Measurements from ENCODE around the gene CTNNBL1.
"Not testable (repeated sequence)": the region's sequence is repeated elsewhere in the genome, so short reads cannot be mapped to it uniquely, and the experiment has no call there.

The CTNNBL1 gene

DNA sequence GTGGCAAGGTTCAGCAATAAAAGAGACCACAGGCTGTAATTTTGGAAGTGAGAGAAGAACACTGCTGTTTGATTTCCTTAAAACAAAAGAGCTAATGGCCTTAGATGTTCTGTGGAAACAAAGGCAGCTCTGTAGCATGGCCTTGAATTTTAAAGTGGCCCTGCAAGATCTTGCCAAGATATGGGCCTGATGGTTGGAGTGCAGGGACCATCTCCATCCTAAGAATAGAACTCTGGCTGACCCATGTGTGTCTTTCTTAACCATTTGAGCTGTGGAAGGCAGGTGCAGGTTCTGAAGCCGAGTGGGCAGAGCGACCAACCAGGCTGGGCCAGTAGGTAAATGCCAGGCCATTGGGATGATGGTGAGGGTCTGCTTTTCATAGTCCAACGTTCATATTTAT lies 135.3 kb downstream of the CTNNBL1 start:
- no peak for DNase-seq

DNA sequence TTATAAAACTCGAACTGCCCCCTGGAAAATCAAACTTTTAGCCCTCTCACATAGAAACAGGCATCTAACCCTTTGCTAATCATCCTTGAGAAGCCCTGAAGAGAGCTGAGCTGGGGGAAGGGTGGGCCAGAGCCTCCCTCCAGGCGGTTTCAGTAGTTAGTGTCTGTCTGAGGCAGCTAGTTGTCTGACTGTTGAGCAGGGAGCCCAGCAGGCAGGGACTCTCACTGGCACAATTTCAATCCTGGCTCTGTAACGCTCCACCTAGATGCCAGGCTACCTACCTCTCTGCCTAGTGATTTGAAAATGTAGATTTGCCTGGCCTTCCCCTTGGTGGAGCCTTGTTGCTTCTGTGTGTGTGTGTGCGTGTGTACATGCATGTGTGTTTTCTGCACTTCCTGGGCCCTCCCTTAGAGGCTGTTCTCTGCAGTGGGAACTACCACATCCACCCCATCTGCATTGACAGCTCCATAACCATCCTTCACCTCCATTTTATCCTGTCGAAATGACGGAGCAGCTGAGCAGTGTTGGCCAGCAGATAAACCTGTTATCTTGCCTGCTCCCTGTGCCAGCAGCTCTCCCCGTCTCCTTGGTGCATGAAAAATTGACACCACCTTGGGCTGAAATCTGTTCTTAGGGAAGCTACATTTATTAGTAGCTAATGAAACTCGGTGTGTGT lies 139.5 kb downstream of the CTNNBL1 start:
- DNase-seq = no peak

DNA sequence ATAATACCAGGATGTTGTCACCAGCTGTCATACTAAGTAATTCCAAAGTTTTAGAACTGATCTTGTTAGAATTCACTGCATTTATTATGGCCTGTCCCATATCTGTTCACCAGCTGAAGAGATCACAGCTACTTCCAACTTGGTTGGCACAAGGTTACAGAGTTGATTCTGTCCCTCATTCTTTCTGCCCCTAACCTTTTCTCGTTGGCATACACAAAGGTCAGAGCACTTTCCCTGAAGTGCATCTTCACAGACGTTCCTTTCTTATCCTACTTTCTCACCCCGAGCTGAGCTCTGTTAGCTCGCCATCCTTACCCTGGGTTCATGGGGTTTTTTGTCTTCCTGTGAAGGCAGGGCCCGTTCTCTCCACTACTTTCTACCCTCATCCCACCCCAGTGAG lies 143.1 kb downstream of the CTNNBL1 start:
- DNase-seq = no peak

DNA sequence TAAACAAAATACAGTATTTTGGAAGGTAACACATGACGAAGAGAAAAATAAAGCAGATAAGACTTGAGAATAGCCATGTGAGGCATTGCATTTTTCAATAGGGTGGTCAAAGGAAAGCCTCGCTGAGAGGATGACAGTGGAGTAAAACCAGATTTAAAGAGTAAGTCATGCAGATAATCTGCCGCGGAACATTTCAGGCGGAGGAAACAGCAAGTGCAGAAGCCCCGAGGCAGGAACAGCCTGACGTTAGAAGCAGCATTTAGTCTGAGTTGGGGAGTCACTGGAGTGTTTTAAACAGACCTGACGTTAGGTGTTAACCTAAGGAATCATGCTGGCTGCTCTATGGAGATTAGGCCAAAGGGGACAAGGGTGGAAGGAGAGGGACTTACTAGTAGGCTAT lies 144.1 kb downstream of the CTNNBL1 start:
- DNase-seq = no peak

DNA sequence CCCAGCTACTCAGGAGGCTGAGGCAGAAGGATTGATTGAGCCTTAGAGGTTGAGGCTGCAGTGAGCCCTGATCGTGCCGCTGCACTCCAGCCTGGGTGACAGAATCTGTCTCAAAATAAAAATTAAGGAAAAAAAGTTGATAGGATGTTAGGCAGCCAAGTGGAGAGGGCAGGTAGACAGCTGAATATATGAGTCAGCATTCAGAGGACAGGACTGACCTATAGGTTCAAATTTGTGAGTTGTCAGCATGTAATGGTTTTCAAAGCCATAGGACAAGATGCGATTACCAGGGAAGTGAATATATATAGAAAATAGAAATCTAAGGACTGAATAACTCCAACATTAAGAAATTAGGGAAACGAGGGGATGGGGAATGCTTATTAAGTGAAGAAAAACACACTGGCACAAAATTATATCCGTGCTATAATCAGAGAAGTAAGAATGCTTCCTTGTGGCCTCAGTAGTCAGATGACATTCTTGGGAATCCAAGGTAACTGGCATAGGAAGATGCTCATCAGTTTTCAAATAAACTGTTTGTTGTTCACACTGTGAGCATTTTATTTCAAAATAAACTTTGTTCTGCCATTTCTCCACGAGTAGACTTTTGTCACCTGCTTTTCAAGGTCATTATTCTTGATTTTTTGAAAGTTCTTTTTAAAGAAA lies 145.1 kb downstream of the CTNNBL1 start:
- DNase-seq = no peak

DNA sequence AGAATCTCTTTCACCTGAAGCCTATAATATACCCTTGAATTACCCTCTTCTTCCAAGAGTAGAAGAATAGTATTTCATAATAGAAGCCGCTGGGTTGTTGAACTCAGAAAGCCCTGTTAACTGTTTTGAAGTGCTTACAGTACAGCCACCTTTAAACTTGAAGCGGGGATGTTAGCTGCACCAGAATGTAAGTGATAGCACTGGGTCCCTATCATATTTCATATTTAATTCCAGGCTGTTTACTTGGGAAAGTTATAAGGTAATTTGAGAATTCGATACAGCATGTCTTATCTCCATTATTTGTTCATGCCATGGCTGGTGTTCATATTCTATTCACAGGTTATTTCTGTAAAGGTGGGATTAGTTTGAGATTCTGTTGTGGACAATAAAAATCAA lies 145.6 kb downstream of the CTNNBL1 start:
- peak; percentile 75 for DNase-seq

DNA sequence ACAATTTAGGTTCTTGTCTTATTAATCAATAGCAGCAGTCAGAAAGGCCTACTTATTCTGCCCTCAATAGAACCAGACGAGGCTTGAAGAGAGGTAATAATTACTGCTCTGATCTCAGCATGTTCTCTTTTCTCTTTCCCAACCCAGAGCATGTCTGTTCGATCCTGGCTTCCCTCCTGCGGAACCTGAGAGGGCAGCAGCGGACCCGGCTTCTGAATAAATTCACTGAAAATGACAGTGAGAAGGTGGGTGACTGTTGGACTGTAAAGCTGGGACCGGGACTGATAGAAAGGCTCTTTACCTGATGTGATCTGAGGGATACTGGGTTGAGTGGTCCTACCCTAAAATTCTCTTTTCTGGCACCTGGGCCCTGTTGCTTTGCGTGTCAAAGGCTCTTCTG lies 146.1 kb downstream of the CTNNBL1 start:
- DNase-seq = no peak

DNA sequence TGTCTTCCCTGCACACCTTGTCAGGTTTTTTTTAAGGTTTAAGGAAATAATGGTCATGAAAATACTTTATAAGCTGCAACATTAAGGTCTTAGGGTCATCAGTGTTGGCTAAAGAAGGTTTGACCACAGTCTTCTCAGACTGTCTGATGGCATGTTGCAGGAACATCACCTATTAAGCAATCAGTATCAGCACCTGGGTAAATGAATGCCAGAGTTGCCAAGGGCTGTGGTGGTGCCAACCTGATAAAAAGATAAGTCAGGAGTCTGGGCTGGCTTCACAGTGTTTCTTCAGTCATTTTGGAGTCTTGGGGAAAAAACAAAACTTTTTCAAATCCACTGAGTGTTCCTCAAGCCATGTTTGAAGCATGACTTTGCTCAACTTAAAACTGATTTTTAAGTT lies 147.6 kb downstream of the CTNNBL1 start:
- DNase-seq = no peak

DNA sequence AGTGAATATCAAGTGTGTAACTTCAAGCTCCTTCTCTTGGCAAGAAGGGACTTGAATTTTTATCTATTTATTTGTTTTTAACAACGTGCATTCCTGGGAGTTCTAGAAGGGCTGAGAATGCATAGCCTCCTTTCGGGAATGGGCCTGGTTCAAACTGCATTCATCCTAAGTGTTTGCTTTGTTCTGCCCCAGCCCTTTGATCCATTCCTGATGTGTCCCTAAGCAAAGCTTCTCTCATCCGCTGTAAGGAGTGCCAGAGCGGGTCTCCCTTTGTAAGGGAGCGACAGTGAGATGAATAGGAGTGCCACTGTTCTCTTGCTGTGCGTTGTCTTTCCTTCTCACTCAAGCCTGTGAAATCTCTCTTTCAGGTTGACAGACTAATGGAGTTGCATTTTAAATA lies 148.1 kb downstream of the CTNNBL1 start:
- DNase-seq = no peak

DNA sequence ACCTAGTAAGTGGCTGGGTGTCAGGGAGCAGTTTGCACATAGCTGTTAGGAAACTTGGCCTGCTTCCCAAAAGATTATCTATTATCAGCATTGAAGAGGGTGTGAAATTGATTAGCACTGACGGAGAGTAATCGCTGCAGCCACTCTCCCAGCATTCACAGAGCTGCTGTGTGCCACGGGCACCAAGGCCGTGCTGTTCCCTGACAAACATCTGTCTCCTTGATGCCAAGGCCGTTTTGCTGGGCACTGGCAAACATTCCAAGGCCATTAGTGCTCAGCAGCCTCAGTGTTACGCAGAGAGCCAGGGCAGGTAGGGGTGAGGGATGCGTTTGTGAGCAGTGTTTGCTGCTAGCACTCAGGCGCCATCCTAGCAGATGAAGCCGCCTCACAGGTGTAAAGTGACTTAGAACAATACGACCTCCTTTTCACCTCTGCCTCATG lies 151.4 kb downstream of the CTNNBL1 start:
- DNase-seq = peak; percentile 90

DNA sequence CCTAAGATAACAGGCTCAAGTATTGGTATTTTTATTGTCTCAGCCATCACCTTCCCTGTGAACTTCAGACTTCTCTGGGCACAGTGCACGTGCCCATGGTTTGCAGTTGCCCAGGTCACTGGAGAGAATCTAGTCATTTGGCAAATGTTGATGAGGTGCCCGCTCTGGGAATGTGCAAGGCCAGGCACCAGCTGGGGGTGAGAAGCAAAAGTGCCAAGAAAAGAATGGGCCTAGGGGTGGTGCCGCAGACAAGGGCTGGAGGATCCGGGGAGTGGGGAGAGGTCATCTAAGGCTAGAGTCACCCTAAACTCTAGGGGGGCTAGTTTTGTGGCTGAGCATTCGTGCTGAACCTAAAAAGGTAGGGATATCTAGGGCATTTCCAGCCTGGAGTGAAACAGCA lies 152.0 kb downstream of the CTNNBL1 start:
- DNase-seq = no peak

DNA sequence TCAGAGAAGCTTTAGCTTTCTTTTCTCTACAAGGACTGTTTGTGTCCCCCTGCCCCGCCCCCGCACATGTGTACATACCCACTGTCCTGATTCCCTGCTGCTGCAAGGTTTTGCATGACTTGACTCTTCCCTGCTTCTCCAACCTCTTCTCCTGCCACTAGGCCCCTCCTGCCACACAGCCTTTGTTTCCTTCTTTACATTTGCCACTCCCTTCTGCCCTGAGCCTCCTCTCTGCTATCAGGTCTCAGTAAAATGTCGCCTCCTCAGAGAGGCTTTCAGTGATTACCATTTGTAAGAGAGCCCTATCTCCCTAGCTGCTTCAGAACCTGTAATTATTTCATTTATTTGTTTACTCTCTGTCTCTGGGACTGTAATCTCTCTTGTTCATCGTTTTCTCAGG lies 152.7 kb downstream of the CTNNBL1 start:
- DNase-seq = peak; percentile 84

DNA sequence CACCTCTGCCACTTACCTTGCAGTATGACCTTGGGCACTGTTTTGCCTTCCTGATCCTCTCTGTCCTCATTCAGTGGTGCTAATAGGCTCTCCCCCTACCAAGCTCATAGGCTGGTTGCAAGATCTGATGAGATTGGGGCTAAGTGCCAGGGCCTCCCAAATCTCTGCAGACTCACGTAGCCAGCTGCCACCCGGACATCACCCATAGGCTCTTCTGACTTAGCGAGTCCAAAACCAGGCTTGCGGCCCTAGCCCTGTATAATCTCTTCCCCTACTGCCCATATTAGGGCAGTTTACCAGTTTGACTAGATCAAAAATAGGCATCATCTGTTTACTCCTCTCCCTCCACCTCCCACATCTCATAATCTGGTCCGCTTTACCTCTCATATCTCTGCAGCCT lies 154.9 kb downstream of the CTNNBL1 start:
- no peak for DNase-seq

DNA sequence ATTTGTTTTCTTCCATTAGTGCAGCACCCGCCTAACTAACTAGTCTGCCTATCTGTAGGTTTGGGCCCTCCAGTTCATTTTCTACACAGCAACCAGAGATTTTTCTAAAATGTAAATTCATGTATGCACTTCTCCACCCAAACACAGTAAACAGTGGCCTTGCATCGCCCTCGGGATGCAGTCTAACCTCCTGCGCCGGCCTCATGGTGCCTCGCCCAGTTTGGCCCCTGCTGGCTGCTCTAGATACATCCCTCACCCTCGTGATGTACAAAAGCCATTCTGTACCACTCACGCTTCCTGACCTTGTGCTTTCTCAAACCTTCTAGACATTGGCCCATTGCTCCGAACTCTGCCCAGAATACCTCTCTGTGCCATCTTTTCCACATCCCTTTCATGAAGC lies 155.3 kb downstream of the CTNNBL1 start:
- DNase-seq = no peak

DNA sequence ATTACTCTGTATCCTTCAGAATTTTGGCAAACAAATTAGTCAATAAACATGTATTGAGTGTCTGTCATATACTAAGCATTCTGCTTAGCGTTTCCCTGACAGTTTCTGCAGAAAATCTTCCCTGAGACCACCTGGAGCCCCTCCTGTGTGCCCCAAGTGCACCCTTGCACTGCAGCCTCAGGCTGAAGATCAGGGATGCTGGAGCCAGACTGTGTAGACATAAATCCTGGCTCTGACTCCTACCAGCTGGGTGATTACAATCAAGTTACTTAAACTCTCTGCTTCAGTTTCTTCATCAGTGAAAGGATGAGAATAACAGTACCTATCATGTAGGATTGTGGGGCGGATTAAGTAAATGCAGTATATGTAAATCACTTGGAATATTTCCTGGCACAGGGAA lies 155.7 kb downstream of the CTNNBL1 start:
- DNase-seq = no peak

DNA sequence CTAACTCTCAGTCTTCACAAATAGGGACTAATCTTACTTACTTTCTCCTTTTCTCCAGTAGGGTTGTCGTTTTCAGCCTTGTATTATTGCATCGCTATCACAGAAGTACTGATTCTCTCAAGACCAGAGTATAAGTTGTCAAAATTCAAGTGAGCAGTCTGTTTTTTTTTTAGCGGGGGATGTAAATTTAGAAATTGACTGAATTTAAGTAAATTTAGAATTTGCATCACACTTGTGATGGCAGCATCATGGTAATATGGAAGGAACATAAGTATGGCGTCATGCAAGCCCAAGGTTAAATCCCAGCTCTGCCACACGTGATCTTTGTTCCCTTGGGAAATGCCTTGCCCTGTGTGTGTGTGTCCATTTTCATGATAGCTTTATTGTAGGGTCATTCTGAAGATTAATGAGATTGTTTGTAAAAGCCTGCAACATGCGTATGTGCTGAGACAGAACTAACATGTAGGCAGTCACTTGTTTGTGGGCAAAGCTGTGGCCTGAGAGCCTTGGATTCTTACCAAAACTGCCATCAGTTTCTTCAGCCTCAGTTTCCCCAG lies 156.3 kb downstream of the CTNNBL1 start:
- no peak for DNase-seq

DNA sequence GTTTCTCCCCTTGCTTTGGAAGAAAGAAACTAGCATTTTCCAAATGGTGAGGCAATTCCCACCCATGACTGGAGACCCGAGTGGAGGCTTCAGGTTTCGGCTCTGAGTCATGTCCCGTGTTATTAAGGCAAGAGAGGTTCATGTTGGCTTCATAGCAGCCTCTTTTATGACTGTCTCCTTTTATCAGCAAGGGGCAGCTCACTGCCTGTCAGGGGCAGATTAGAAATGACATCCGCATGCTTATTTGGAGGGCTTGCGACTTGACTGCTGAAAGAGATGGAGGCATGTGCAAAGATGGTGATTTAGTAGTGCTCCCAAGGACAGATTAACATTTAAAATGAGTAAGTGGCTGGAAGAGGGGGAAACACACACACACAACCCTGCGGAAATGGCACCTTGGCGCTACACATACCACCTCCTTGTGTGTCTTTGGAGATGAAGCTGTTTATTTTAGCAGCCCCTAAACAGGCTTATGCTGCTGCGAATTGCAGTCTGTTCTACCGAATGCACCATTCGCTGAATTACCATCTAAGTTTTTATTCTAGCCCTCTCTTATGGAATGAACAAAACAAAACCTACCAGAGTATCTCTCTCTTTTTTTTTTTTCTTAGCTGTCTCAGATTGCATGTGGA lies 157.0 kb downstream of the CTNNBL1 start:
- no peak for DNase-seq

DNA sequence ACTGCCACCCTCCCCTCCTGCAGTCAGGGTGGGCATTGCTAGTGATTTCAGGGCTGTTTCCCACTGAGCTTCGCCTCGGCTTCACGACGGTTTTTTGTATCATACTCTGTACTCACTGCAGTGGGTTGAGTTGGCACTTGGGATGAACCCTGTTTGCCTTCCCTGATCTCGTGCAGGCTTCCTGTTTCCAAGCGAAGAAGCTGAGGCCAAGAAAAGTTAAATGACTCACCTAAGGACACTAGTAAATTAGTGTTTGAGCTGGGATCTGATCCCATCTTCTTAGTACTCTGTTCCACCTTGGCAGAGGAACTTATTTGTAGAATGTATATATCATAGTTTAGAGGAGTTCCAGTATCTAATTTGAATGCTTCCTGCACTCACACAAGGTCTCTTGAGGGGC lies 158.8 kb downstream of the CTNNBL1 start:
- DNase-seq = no peak

DNA sequence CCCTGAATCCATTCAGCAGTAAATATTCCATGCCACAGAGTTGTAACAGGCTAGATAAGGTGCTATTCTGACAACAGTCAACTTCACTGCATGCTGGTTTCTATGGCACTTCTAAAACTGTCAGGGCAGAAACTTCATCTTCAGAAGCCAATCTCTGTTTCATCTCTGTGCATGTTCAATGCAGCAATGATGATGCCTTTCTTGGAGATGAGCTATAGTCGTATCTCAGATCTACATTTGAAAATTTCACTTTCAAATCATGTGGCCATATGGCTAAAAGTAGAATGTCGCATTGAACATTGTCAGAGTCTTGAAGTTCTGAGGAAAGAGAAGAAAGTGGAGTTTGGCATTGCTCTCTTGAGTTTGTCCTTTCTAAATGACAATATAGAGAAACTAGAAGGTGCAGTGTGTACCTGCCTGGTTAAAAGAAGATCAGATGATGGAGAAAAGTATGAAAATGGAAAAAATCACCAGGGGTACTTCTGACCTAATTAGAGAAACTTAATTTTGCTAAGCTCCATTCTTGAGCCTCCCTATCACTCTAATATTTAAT lies 160.1 kb downstream of the CTNNBL1 start:
- DNase-seq = no peak

DNA sequence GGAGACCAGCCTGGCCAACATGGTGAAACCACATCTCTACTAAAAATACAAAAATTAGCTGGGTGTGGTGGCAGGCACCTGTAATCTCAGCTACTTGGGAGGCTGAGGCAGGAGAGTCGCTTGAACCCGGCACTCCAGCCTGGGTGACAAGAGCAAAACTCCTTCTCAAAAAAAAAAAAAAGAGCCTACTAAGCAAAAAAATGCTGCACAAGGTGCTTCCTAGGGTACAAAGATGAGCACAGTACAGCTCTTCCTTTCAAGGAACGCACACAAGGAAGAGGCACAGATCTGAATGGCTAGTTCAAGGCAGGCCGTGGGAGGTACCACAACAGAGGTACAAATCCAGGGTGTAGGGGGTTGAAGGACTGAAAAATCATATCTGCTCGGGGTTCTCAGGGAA lies 162.2 kb downstream of the CTNNBL1 start:
- DNase-seq = not testable (repeated sequence)

DNA sequence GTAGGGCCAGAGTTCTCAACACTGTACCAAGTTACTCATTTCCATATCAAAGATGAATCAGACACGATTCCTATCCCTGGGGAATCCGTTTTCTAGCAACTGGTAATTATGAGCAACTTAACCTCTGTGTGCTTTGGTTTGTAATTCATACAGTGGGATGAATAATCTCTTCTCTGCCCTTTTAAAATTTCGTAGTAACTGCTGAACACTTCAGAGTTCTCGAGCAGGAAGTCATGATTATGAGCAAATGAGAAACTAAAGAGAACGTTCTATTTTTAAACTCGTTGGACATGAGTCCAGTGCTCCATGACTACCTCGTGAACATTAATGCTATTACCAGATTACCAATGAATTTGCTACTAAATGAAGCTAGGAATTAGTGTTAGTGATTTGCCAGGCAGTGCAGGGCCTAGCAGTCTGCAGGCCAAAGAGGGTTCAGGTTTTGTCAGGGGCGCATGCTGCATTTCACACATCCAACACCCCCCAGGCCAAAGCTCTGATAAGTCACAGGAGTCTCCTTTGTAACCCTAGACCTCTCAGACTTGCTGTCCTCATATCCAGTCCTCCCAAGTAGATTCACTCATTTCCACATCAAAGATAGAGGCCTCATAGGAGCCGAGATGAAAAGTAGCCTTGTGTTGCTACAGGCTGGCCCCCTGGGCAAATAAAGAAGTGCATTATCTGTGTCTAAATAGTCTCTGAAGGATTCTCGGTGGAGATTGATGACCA lies 163.3 kb downstream of the CTNNBL1 start:
- DNase-seq = no peak

DNA sequence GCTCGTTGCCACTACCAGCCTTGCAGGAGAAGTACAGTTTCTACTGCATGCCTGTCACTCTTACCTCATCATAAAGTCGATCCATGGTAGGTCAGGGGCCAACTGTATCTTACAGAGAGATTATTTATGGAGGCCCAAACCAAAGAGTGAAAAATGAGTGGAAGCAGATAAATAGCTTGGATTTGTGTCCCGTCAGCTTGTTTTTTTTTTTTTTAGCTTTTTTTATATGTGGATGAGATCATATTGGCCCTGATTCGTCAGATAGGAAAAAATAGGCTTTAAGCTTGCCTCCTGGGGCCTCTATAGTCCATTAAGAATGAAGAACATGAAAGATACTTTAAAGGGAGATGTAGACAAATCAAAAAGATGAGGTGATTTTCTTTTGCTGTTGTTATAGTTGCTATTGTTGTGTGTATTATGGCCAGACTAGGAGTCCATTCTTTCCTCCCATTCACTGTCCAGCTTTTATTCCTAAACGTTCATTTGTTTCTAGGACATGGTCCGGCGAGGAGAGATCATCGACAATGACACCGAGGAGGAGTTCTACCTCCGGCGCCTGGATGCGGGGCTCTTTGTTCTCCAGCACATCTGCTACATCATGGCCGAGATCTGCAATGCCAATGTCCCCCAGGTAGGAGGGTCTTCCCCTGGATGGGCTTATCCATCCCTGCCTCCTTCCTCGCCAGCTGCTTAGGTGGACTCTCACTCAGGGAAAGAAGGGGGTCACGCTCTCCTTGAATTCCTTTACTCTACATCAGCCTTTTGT lies 165.8 kb downstream of the CTNNBL1 start:
- no peak for DNase-seq

Data from NCI-H1105 (cell line).